ENCODE measurements around the gene RAE1. TPM values are rescaled to one million over a fixed set of nuclear protein-coding genes. Genes with fewer than 3 reads are reported as not detected.

Gene RAE1
- total and polyA plus RNA-seq, 2 of the 4 experiments (the other 2 are of a cell fraction) = 32.8 to 80.5 TPM

DNA sequence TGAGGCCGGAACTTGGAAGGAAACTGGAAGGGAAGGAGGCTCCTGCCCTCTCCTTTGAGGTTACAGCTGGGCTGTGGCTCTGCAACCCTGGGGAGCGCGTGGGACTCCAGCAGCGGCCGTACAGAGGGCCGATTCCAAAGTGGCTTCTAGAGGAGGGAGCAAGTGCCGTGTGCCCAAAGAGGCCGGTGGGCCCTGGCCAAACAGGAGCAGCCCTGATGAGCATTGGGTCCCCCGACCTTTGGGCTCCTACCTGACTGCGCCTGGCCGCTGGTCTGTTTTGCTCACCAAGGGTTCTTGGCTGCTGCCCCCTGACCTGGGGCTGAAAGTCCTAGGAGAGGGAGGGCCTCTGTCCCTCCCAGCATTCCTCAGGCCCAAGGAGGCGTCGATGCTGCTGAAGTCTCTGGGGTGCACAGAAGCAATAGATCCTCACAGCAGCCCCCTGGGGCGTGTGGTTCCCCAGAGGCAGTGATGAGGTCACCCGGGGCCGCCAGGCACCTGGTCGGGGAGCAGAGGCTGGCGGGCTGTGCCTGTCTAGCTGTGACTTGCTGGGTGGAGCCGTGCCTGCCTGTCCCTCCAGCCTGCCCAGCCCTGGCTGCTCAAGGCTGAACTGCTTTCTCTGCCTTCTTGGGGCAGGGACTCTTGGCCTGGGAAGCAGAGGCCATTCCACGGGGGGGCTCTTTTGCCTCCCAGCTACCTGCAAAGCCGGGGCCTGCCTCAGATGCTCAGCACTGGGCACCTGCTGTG lies 49.9 kb downstream of the RAE1 start:
- Histone ChIP-seq H3K14ac (replicated peaks; ENCODE audit: low read depth, low read length) (no peak overlapping the region), H2BK120ac (ENCODE audit: low read depth, low read length) (no peak overlapping the region), H3K9ac (ENCODE audit: low read depth, low read length) (no peak overlapping the region), H4K5ac (ENCODE audit: low read depth, low read length) (no peak overlapping the region), H3K27me3 (ENCODE audit: control insufficient read depth, insufficient read depth, low read length) (no peaks in the 10 kb centered on the region), H3K4ac (ENCODE audit: low read depth, low read length) (no peak overlapping the region), H3K18ac (ENCODE audit: low read depth, low read length) (no peak overlapping the region), H4K8ac (ENCODE audit: low read depth in 2 of 2, low read length in 2 of 2) (no peak overlapping the region), H2AFZ (replicated peaks; ENCODE audit: low read length, poor library complexity) (no peak overlapping the region), H3K36me3 (ENCODE audit: control insufficient read depth, insufficient read depth, low read length) (peaks cover 28% of the 10 kb centered on the region), H4K91ac (ENCODE audit: insufficient read depth, low read depth, low read length) (no peak overlapping the region), H3K9me3 (ENCODE audit: control insufficient read depth, insufficient read depth, low read length) (no peaks in the 10 kb centered on the region), H2AK5ac (ENCODE audit: low read depth, low read length) (no peak overlapping the region), H3K27ac (ENCODE audit: insufficient read depth, low read length) (no peak overlapping the region), H3K23ac (ENCODE audit: low read depth, low read length) (no peak overlapping the region), H3K4me3 (ENCODE audit: insufficient read depth, low read depth, low read length) (no peak overlapping the region), H2BK20ac (ENCODE audit: low read depth, low read length) (no peak overlapping the region), H2BK15ac (ENCODE audit: low read depth, low read length) (no peak overlapping the region), H2BK5ac (ENCODE audit: low read depth, low read length, poor library complexity, severe bottlenecking) (no peak overlapping the region), H3K56ac (ENCODE audit: extremely low read depth, insufficient read depth, low read length) (no peak overlapping the region), H3K9me1 (ENCODE audit: insufficient read depth, low read length) (no peaks in the 10 kb centered on the region), H2AK9ac (replicated peaks; ENCODE audit: low read depth, low read length, poor library complexity) (no peak overlapping the region), H3K4me1 (ENCODE audit: control insufficient read depth, insufficient read depth, low read length) (peaks cover 3% of the 10 kb centered on the region; the same call in 1 of the 2 replicates), H3K4me2 (ENCODE audit: low read depth, low read length) (no peak overlapping the region), H3K79me1 (ENCODE audit: low read depth in 1 of 2, low read length in 2 of 2) (peaks cover 0 to 3% of the 10 kb centered on the region in 2 experiments; a peak in 1 of 4 replicates), H4K20me1 (ENCODE audit: insufficient read depth, low read length) (no peaks in the 10 kb centered on the region; the same call in 1 of the 2 replicates)
- no TSS peak for BruUV-seq (replicated peaks)
- ChIA-PET CTCF (interaction anchor here (0.6 kb wide), 1 partner anchor 27 kb away, joined by 3 read pairs; no protein-coding TSS in a partner anchor), POLR2A (ENCODE audit: unreplicated experiment) (no interaction called here)
- DNase-seq (no peak), ATAC-seq (ENCODE audit: low read depth) (no peak)
- intact Hi-C loops (cut with micrococcal nuclease) (no loop called here), in situ Hi-C loops (cut with MboI; ENCODE audit: low sequenced_read_pairs) (no loop called here), dilution Hi-C loops (cut with HindIII; ENCODE audit: low sequenced_read_pairs, unreplicated experiment) (no loop called here)
- WGBS, 2 experiments (ENCODE audit: extremely low coverage in 2 of 2, insufficient read length in 1 of 2) = 98% methylated on average over 8 of the region's 21 CpGs; no CpG with 5 or more reads in 1 of the 2 experiments
- TF ChIP-seq CEBPB (IDR thresholded peaks at IDR 0.05; ENCODE audit: low read depth, low read length) (no peak), RFX5 (IDR thresholded peaks at IDR 0.05; ENCODE audit: low read depth, low read length) (no peak), MAZ (IDR thresholded peaks at IDR 0.05; ENCODE audit: borderline replicate concordance, low read depth, low read length) (no peak), MAFK (IDR thresholded peaks at IDR 0.05; ENCODE audit: low read depth, low read length) (no peak), POLR2A (IDR thresholded peaks at IDR 0.05; ENCODE audit: low read depth, low read length) (no peak), FOS (IDR thresholded peaks at IDR 0.05; ENCODE audit: low read depth, low read length) (no peak), BHLHE40 (IDR thresholded peaks at IDR 0.05; ENCODE audit: low read depth, low read length) (no peak), CHD1 (IDR thresholded peaks at IDR 0.05; ENCODE audit: low read depth, low read length) (no peak), SMC3 (IDR thresholded peaks at IDR 0.05; ENCODE audit: low read depth, low read length) (no peak), MXI1 (IDR thresholded peaks at IDR 0.05; ENCODE audit: borderline replicate concordance, low read depth, low read length) (no peak), RAD21 (IDR thresholded peaks at IDR 0.05; ENCODE audit: low read length) (no peak)
- TF ChIP-seq, protein P1, sequence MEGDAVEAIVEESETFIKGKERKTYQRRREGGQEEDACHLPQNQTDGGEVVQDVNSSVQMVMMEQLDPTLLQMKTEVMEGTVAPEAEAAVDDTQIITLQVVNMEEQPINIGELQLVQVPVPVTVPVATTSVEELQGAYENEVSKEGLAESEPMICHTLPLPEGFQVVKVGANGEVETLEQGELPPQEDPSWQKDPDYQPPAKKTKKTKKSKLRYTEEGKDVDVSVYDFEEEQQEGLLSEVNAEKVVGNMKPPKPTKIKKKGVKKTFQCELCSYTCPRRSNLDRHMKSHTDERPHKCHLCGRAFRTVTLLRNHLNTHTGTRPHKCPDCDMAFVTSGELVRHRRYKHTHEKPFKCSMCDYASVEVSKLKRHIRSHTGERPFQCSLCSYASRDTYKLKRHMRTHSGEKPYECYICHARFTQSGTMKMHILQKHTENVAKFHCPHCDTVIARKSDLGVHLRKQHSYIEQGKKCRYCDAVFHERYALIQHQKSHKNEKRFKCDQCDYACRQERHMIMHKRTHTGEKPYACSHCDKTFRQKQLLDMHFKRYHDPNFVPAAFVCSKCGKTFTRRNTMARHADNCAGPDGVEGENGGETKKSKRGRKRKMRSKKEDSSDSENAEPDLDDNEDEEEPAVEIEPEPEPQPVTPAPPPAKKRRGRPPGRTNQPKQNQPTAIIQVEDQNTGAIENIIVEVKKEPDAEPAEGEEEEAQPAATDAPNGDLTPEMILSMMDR (conservative IDR thresholded peaks at IDR 0.05; ENCODE audit: low read depth, low read length) = no peak
- TF ChIP-seq, protein P2, sequence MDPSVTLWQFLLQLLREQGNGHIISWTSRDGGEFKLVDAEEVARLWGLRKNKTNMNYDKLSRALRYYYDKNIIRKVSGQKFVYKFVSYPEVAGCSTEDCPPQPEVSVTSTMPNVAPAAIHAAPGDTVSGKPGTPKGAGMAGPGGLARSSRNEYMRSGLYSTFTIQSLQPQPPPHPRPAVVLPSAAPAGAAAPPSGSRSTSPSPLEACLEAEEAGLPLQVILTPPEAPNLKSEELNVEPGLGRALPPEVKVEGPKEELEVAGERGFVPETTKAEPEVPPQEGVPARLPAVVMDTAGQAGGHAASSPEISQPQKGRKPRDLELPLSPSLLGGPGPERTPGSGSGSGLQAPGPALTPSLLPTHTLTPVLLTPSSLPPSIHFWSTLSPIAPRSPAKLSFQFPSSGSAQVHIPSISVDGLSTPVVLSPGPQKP (IDR thresholded peaks at IDR 0.05; ENCODE audit: borderline replicate concordance, low read depth, low read length) = no peak

All from IMR-90 (cell line).